Stimulated activated CD4-positive, alpha-beta T cell treated with anti-CD3 and anti-CD28 coated beads, Interleukin-4, amount 100 ng/mL, for 1 hour (primary cell): ENCODE data around the gene ANGEL2.
"Not testable (repeated sequence)": the region's sequence is repeated elsewhere in the genome, so short reads cannot be mapped to it uniquely, and the experiment has no call there.

Source experiments
- DNase-seq: peaks from one replicate; pipeline ENCODE4 v3.0.0-alpha.2; 2020

Gene ANGEL2

DNA sequence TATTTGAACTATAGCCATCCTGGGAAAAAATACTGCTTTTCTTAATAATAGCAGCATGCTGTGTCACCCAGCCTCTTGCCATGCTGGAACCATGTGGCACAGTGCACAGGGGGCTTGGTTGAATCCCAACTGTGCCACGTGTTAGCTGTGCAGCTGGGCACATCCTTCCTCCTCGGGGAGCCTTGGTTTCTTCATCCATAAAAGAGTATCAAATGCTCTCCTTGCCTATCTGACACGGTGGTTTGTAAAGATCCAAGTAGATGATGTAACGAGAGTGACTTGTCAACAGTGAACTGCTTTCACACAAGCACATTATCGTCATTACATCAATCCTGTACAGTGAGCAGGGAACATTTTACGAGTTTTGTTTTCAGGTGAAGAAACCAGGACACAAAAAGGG is 41.0 kb downstream of the ANGEL2 start:
- DNase-seq = no peak

- DNase-seq = no peak
These were observed 41.8 kb downstream of the ANGEL2 start for GRCh38 chr1:212973899-212974298.

- DNase-seq = no peak
These were observed 42.2 kb downstream of the ANGEL2 start for GRCh38 chr1:212973426-212973825.

GRCh38 chr1:212971312-212971711 is 44.4 kb downstream of the ANGEL2 start:
- no peak for DNase-seq

DNA sequence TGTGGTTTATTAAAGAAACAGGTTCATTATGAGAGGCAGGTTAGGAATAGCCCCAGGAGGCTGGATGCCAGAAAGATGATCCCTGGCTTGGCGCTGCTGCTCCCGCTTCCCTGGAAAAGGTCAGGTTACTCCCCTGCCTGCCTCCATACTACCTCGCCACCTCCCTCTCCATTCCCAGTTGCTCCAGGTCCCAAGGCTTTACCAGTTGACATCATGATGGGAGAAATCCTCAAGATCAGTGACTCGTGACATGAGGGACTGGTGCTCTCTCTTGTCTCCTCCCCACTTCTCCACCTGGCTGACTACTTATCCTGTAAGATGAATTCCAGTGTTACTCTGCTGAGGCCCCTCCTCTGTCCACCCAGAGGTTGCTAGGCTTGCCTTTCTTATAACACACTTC is 45.6 kb downstream of the ANGEL2 start:
- no peak for DNase-seq

GRCh38 chr1:212968368-212968863 is 47.3 kb downstream of the ANGEL2 start:
- DNase-seq = no peak

- no peak for DNase-seq
These were observed 47.9 kb downstream of the ANGEL2 start for GRCh38 chr1:212967801-212968200.

DNA sequence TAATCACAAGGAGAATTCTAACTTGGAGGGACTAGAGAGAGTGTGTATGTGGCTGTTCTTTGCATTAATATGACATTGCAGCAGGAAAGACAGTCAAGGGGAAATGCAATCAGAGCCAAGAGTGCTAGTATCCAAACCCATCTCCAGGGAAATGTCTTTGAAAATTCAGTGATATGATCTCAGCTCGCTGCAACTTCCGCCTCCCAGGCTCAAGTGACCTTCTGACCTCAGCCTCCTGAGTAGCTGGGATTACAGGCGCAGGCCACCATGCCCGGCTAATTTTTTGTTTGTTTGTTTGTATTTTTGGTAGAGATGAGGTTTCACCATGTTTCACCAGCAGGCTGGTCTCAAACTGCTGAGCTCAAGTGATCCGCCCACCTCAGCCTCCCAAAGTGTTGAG is 49.1 kb downstream of the ANGEL2 start:
- DNase-seq = no peak

DNA sequence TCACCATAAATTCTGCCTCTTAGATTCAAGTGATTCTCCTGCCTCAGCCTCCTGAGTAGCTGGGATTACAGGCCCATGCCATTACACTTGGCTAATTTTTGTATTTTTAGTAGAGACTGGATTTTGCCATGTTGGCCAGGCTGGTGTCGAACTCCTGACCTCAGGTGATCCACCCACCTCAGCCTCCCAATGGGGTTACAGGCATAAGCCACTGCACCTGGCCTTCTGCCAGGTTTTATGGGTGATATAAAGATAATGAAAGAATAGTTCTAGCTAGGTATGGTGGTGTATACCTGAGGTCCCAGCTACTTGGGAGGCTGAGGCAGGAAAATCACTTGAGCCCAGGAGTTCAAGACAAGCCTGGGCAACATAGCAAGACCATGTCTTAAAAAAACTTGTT is 50.7 kb downstream of the ANGEL2 start:
- not testable (repeated sequence) for DNase-seq

GRCh38 chr1:212964102-212964501 is 51.6 kb downstream of the ANGEL2 start:
- DNase-seq = no peak

GRCh38 chr1:212962509-212962908 is 53.2 kb downstream of the ANGEL2 start:
- DNase-seq = no peak

GRCh38 chr1:212960932-212961331 is 54.7 kb downstream of the ANGEL2 start:
- no peak for DNase-seq

GRCh38 chr1:212959266-212960220 is 56.1 kb downstream of the ANGEL2 start:
- DNase-seq = no peak

- no peak for DNase-seq
These were observed 57.5 kb downstream of the ANGEL2 start for GRCh38 chr1:212958175-212958574.

GRCh38 chr1:212957546-212957945 is 58.1 kb downstream of the ANGEL2 start:
- DNase-seq = no peak

DNA sequence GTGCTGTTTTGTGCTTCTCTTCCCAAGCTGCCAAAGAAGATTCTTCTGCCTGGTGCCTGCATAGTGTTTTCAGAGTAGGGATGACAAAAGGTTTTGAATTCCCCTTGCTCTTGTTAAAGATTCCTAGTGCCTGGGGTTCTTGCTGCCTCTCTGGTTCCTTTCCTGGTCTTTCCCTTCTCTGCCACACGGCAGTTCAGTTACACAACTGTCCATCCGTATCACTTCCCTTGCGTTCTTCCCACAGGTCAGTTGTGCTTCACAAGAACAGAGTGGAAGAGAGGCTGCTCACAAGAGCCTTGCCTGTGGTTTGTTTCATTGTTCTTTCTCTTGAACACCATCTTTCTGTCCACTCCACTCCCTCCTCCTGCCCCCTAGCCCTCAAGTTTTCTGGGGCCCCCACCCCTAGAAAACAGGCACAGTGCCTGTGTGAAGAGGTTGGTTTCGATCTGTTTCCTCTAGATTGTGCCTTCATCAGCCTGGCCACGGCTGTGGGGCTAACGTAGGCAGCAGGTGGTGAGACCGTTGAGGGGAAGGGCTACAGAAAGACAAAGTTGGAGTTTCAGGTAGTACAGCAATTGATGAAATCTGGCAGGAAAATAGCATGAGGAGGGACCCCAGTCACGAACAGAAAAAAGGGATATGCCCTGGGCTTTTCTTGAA is 59.6 kb downstream of the ANGEL2 start:
- no peak for DNase-seq

GRCh38 chr1:212955098-212955497 is 60.6 kb downstream of the ANGEL2 start:
- no peak for DNase-seq

- DNase-seq = no peak
These were observed 61.2 kb downstream of the ANGEL2 start for GRCh38 chr1:212954514-212954913.

GRCh38 chr1:212953321-212953720 is 62.3 kb downstream of the ANGEL2 start:
- no peak for DNase-seq

- DNase-seq = no peak
These were observed 63.1 kb downstream of the ANGEL2 start for GRCh38 chr1:212952641-212952976.

DNA sequence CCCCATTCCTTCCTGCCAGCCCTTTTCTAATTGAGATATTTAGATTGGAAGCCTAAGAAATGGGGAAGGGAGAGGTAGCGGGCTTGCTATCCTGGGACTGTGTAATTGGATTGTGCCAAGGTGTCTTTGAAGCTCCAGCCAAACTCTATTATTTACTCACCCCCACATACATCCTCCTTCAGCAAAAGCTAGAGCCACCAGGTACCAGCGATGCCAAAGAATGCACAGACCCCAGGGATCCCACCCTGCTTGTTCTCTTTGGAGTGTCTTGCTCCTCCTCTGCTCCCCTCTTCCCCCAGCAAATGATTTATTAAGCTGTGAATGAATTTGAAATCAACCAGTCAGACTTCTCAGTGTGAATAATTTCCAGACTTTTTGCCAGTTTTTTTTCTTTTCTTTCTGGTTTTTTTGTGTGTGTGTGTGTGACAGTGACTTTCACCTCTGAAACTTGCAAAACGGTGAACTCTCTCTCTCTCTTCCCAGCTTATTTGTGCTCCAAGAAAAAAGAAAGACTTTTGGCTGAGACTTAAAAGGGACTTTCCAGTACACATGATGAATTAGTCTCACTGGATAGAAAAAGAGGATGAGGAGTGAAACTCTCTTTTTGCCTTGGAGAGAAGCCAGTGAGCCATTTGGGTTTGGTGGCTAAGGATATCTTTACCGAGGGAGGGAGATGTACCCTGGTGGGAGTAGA is 63.6 kb downstream of the ANGEL2 start:
- DNase-seq = no peak

- DNase-seq = no peak
These were observed 64.3 kb downstream of the ANGEL2 start for GRCh38 chr1:212951126-212951946.
